ENCODE measurements around the gene CBFB. TPM values are rescaled to one million over a fixed set of nuclear protein-coding genes. Genes with fewer than 3 reads are reported as not detected.

CBFB gene
- total and polyA plus RNA-seq, 2 experiments from 2014 or later = 47.4 to 59.0 TPM

DNA sequence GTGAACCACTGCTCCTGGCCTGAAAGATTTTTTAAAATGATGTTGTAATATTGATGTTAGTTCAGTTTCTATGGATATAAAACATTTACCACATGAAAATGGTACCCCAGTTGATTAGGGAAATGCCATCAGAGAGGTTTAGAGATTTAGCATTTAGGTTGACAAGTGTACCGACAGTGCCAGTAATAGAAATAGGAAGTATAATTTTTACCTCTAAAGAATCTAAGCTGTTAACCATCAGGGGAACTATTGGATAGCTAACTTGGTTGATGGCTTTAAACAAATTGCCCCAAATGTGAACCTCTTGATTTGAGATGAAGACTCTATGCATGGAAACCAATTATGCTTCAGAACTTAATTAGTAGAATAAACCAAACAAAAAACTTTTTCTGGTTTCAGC, 6.4 kb downstream of the CBFB start:
- H3K4me1 ChIP-seq (ENCODE audit: insufficient read depth) = peaks cover 27% of the 10 kb centered on the region
- 86% methylated on average over 1 of the region's 1 CpG for WGBS (ENCODE audit: low lambda C conversion rate, missing lambda C conversion rate)

DNA sequence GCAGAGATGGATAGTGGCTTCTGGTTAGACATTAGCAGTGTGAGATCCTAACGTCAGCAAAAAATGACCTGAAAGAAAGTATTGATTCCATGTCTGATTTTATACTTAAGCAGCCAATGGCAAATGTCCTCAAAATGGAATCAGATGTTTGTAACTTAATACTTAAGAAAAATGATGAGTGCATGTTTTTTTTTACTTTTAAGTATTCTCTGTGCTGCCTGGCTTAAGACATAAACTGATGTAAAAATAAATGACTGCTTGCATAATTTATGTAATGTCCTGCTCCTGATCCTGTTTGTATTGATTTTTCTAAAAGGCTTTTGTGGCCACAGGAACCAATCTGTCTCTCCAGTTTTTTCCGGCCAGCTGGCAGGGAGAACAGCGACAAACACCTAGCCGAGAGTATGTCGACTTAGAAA, 7.4 kb downstream of the CBFB start:
- Histone ChIP-seq H3K4me2 (no peak overlapping the region), H2AFZ (no peak overlapping the region), H3K9me2 (replicated peaks; ENCODE audit: insufficient read depth) (no peaks in the 10 kb centered on the region), H3K4me3 (no peak overlapping the region), H3K27me3 (no peaks in the 10 kb centered on the region), H3K36me3 (replicated peaks; ENCODE audit: insufficient read depth, low read depth) (no peaks in the 10 kb centered on the region), H4K20me1 (ENCODE audit: insufficient read depth, poor library complexity, severe bottlenecking) (peaks cover 32% of the 10 kb centered on the region), H3K9me3 (ENCODE audit: low read depth) (no peaks in the 10 kb centered on the region), H3K27ac (no peak overlapping the region), H3K4me1 (ENCODE audit: insufficient read depth) (peaks cover 19% of the 10 kb centered on the region), H3K79me2 (peaks cover 99% of the 10 kb centered on the region)
- 83% methylated on average over 5 of the region's 5 CpGs for WGBS (ENCODE audit: low lambda C conversion rate, missing lambda C conversion rate)
- TF ChIP-seq, protein P1, sequence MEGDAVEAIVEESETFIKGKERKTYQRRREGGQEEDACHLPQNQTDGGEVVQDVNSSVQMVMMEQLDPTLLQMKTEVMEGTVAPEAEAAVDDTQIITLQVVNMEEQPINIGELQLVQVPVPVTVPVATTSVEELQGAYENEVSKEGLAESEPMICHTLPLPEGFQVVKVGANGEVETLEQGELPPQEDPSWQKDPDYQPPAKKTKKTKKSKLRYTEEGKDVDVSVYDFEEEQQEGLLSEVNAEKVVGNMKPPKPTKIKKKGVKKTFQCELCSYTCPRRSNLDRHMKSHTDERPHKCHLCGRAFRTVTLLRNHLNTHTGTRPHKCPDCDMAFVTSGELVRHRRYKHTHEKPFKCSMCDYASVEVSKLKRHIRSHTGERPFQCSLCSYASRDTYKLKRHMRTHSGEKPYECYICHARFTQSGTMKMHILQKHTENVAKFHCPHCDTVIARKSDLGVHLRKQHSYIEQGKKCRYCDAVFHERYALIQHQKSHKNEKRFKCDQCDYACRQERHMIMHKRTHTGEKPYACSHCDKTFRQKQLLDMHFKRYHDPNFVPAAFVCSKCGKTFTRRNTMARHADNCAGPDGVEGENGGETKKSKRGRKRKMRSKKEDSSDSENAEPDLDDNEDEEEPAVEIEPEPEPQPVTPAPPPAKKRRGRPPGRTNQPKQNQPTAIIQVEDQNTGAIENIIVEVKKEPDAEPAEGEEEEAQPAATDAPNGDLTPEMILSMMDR (IDR thresholded peaks at IDR 0.05; ENCODE audit: poor library complexity) = no peak
- TF ChIP-seq EZH2phosphoT487 (IDR thresholded peaks at IDR 0.05; ENCODE audit: low read depth, severe bottlenecking, unreplicated experiment) (no peak), EZH2 (IDR thresholded peaks at IDR 0.05; ENCODE audit: borderline replicate concordance) (no peak)
- DNase-seq (ENCODE audit: low spot score) = no peak

More for the DNA sequence above, 6.4 kb downstream of the CBFB start:
- TF ChIP-seq, protein P1 (IDR thresholded peaks at IDR 0.05; ENCODE audit: poor library complexity) = no peak
- TF ChIP-seq EZH2phosphoT487 (IDR thresholded peaks at IDR 0.05; ENCODE audit: low read depth, severe bottlenecking, unreplicated experiment) = no peak
- H3K9me3 ChIP-seq (ENCODE audit: low read depth) = no peaks in the 10 kb centered on the region
- H3K36me3 ChIP-seq (replicated peaks; ENCODE audit: insufficient read depth, low read depth) = no peaks in the 10 kb centered on the region
- H2AFZ ChIP-seq = no peak overlapping the region
- no peak overlapping the region for H3K4me3 ChIP-seq
- H3K27ac ChIP-seq = no peak overlapping the region
- peaks cover 100% of the 10 kb centered on the region for H3K79me2 ChIP-seq
- no peaks in the 10 kb centered on the region for H3K27me3 ChIP-seq
- DNase-seq (ENCODE audit: low spot score) = no peak
- H3K9me2 ChIP-seq (replicated peaks; ENCODE audit: insufficient read depth) = no peaks in the 10 kb centered on the region
- no peak overlapping the region for H3K4me2 ChIP-seq
- peaks cover 41% of the 10 kb centered on the region for H4K20me1 ChIP-seq (ENCODE audit: insufficient read depth, poor library complexity, severe bottlenecking)

DNA sequence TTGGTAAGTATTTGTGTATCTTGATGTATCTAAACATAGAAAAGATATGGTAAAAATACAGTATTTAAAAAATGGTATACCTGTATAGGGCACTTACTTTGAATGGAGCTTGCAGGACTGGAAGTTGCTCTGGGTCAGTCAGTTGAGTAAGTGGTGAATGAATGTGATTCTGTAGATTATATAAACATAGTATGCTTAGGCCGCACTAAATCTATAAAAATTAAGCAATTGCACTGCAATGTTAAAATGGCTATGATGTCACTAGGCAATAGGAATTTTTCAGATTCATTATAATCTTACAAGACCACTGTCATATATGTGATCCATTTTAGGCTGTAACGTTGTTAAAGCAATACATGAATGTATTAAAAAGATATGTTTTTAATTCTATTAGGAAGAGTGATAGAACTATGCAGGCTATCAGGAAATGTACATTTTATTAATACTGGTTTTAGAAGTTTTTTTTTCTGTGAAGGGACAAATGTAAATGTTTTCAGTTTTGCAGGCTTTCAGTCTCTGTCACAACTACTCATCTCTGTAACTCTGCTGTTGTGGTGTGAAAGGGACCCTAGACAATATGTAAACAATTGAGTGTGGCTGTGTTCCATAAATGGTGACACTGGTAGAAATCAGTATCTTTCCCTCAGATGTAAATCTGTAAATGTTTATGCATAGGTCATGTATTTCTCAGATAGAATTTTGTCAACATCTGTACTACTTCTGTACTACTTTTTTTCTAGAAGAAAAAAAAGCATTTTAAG, 10.5 kb downstream of the CBFB start:
- Histone ChIP-seq H3K27me3 (no peaks in the 10 kb centered on the region), H3K9me3 (ENCODE audit: low read depth) (no peaks in the 10 kb centered on the region), H3K27ac (peak overlapping the region; percentile 9), H2AFZ (no peak overlapping the region), H3K36me3 (replicated peaks; ENCODE audit: insufficient read depth, low read depth) (no peaks in the 10 kb centered on the region), H4K20me1 (ENCODE audit: insufficient read depth, poor library complexity, severe bottlenecking) (peaks cover 24% of the 10 kb centered on the region), H3K79me2 (peaks cover 91% of the 10 kb centered on the region), H3K9me2 (replicated peaks; ENCODE audit: insufficient read depth) (no peaks in the 10 kb centered on the region), H3K4me1 (ENCODE audit: insufficient read depth) (peaks cover 14% of the 10 kb centered on the region), H3K4me3 (no peak overlapping the region), H3K4me2 (peak overlapping the region; percentile 9)
- no peak for TF ChIP-seq EZH2phosphoT487 (IDR thresholded peaks at IDR 0.05; ENCODE audit: low read depth, severe bottlenecking, unreplicated experiment)
- no peak for TF ChIP-seq EZH2 (IDR thresholded peaks at IDR 0.05; ENCODE audit: borderline replicate concordance)
- TF ChIP-seq, protein P1 (IDR thresholded peaks at IDR 0.05; ENCODE audit: poor library complexity) = no peak
- DNase-seq (ENCODE audit: low spot score) = no peak
- 67% methylated on average over 2 of the region's 2 CpGs for WGBS (ENCODE audit: low lambda C conversion rate, missing lambda C conversion rate)

Measured in hepatocyte (in vitro differentiated cells).